SIG-M5 treated with dmso at 0.1 percent for 504 hours (cell line): ENCODE results near the gene CABCOCO1.

Experiments
- DNase-seq: peaks from one replicate; lab custom pipeline; 2025; ENCODE audit not compliant: unreplicated experiment; lab: John Stamatoyannopoulos, UW

Gene CABCOCO1

DNA sequence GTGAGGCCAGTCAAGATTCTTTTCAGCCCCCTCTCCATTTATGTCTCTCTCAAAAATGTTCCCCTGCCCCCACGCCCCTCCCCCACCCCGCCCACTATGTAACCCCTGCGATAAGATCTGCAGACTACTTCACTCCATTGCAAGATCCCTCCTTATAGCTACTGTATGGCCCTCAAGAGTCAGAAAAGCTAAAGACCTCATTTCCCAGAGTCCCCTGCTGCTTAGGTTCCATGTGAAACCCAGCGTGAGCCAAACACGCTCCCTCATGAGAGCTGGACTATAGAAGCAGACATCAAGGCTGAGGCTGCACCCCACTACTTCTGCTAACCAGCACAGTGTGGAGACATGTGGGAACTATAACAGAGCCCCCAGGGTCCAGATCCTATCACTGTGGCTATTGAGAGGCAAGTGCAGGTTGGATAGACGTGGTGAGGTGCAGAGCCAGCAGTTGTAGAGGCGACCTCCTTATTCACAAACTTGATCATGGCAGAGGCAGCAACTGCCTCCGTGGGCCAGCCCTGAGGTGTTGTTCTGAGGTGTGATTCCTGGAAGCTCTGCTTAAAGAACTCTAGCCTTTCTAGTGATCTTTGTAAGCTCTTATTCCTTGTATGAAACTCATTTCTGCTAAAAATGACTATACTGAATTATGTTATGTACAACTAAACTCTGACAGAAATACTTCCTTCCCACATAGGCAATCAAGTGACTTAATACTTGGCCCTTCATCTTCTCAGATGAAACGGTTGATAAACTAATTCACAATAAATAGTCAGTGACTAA lies 121.8 kb downstream of the CABCOCO1 start:
- no peak for DNase-seq

DNA sequence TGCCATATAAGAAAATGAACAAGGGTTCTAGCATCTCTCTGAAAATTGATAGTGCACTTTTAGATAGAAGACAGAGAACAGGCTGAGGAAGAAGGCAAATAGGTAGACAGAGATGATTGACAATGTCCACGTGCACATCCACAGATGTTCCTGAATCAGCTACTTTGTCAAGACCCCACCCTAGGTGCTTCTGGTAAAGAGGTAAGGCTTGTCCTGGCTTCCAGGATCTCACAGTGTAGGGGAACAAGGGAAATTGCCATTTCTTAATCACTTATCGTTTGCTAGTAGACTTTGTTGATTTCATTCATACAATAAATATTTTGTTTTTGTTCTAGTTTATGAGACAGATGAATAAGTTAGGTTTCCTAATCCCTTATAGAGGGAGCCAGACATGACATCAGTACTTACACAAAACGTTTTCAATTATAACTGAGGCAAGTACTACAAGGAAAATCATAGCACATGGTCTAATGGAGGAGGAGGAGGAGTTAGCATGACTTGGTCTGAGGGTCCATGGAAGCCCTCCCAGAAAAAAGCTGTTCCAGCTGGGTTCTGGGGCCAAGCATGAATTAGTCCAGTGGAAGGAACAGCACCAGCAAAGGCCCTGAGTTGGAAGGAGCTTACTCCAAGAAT lies 122.9 kb downstream of the CABCOCO1 start:
- no peak for DNase-seq

DNA sequence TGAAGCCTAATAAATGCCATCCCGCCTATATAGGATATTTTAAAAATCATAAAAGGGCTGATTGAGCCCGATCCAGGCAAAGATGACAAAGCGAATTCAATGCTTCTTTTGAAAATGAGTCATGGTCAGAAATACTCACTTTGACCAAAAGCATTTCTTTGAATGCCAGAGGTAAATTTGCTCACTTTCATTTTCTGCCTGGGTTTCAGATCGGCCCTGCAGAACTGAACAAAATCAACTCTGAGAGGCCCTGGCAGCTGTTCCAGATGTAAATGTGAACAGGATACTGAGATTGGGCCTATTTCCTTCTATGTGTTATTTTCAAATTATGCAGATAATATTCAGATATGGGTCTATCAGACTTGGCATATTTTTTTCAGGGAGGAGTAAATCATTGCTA lies 124.0 kb downstream of the CABCOCO1 start:
- DNase-seq: no peak

DNA sequence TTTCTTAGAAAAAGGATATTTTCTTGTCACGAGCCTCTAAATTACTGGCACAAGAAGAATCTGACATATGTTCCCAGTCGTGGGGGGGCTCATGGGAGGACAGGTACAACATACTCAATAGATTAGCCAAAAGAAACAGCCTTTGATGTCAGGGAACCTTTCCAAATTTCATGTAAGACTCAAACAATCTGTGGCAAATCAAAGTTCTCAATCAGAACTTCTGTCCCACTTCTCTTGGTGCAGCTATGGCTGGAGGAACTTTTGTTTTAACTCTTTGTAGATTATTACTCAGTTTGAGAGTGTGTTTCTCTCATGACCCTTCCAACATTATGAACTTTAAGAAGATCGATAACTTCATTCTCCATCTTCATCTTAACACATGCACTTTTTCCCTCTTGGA lies 124.4 kb downstream of the CABCOCO1 start:
- no peak for DNase-seq

DNA sequence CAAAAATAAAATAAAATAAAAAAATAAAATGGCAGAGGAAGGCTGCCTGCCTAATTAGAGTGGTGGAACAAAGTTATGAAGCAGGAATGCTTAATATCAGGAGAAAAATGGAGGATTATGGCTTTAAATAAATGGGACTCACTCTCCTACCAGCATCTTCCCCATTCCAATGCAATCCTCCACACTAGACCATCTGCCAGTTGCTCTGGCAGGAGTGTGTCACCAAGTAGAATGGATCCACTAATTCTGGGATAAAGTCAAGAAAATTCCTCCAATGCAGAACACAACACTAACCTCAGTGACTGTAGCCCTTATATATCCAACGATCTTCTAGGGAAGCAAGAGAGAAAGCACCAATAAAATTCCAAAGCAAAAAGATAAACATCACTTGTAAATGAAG lies 126.3 kb downstream of the CABCOCO1 start:
- DNase-seq: no peak

DNA sequence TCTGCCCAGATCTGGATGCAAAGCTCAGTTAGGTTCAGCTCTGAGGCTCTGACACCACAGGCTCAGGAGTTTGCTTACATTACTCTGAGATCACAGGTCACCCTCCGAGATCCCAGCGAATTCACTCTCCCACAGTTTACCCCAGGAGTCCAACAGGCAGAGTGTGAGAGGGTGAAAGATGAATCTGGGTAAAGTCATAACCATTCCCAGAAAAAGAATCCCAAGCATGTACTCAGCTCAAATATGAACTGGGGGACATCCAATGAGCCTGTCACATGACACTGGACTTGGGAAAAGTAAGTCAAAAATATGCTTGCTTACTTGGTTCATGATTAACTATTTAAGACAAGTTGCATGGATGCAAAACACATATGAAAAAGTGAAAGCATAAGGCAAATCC lies 128.5 kb downstream of the CABCOCO1 start:
- DNase-seq: no peak

DNA sequence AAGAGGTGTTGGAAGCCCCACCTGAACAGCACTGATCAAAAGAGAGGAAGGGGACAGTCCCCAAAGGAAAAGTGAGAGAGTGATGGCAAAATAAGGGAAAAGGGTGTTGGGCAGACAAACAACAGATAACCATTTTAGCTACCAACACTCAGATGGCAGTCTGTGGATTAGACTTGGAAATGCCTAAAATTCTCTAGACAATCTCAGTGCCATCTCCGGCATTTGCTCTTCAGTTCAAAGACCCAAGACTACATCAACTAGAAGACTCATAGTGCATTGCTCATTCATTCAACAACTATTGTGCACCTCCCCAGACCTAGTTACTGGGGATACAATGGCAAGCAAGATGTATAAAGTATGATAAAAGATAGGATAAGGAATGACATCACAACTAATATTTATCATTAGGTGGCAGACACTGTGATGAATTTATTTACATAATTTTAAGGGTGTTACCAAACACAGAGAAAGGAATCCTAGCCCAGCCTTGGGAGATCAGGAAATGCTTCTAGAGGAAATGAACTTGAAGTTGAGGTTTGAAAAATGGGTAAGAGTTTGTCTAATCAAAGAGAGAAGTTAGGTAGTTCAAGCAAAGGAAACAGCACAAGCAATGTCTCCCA lies 129.5 kb downstream of the CABCOCO1 start:
- DNase-seq: no peak

GRCh38 chr10:61792921-61793320 lies 130.2 kb downstream of the CABCOCO1 start:
- no peak for DNase-seq

DNA sequence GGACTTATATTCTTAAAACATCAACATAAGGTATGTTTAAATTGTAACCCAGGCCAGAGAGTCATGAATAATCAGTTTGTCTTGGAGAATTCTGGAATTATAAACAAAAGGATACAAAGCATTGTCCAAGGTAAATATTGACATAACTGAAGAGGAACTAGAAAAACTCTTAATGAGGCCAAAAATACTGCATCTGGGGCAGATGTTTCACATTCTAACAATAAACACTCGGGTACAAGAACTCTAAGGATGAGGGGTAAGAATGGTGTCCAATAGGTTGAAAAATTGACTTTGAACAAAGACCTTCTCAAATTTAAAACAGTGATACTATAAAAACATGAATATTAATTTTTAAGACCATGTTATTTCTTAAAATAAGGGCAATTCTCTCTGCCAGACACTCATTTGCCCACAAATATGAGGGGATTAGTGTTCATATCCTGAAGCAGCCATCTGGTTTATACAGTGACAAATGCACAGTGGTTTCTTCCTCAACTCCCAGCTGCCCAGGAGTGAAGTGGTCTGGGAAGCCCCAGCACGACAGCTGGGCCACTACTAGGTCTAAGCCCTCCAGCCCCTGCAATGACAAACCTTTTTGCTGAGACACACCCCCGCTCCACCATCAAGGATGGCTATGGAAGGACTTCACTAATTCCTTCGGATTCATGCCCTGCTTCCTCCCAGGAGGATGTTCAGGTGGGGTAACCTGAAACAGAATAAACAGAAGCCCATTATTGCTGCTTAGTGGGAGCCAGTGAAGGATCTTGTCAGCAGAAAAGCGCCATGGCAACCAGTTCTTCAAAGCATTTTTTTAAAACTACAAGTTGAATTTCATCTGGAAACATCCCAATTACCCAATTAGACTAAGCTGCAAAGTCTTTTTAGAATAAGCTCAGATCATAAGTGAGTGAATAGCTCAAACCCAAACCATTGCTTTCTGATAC lies 131.3 kb downstream of the CABCOCO1 start:
- no peak for DNase-seq

- no peak for DNase-seq
Observed at GRCh38 chr10:61795147-61795546, 132.4 kb downstream of the CABCOCO1 start.

DNA sequence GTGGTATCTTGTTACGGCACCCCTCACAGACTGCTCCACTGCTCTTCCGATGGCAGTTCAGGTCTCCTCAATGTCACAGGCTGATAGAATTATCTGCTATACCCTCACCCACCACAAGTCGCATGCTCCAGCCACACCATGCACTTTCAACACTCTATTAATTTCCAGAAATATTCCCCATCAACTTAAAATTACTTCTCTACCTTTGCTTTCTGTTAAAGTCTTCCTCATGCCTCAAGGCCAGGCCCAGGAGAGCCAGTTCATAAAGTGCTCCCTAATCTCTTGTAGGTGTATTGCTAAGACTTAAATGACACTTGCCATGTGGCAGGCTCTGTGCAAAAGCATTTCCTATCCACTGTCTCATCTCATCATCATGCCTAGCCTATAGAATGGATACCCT lies 132.8 kb downstream of the CABCOCO1 start:
- no peak for DNase-seq

GRCh38 chr10:61796785-61797184 lies 134.1 kb downstream of the CABCOCO1 start:
- DNase-seq: no peak

DNA sequence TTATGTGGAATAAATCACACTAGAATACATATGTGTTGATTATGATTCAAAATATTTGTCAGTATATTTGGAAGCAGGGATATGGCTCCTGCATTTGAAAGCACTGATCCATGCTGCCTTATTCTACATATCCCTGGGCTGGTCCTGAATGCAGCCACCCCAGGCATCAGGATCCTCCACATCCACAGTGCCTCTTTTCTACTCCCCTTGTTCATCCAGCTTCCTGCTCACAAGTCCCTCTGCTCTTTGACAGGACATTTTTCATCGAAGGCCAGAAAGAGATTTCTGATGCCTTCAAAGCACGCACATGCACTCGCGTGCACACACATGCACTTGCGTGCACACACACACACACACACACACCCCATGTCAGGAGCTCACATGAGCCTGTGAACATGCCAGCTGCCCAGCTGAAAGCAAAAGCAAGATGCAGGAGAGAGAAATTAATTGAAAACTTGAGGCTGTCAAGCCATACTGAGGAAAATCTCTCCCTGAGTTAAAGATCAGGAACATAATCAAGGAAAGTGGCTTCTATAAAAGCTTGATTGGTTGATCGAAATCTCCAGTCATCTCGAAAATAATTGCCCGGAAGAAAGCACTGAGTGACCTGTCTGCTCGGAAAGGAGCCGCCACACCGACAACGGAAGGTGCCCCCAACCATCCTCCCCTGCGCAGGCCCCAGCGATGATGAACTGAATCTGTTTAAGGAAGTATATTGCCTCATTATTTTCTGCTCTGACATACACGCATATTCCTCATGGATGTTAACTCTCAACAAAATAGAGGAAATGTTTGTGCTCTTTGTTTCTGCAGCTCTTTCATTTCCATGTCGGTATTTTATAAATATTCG lies 134.8 kb downstream of the CABCOCO1 start:
- DNase-seq: no peak

DNA sequence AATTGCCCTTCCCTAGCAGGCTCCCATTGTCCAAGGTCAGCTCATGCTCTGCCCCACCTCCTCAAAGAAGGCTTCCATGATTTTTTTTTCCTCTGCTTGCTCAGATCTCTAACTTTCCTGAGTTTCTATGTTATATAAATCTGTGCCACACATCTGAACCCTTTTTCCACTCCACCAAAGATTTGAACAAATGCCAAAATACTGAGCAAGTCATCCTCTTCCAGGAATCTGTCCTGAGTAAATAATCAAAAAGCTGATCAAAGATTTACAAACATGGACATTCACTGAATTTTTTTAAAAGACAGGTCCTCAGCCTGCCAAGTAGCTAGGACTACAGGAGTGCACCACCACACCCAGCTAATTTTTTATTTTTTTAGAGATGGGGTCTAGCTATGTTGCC lies 136.0 kb downstream of the CABCOCO1 start:
- no peak for DNase-seq

GRCh38 chr10:61801484-61801883 lies 138.8 kb downstream of the CABCOCO1 start:
- no peak for DNase-seq

DNA sequence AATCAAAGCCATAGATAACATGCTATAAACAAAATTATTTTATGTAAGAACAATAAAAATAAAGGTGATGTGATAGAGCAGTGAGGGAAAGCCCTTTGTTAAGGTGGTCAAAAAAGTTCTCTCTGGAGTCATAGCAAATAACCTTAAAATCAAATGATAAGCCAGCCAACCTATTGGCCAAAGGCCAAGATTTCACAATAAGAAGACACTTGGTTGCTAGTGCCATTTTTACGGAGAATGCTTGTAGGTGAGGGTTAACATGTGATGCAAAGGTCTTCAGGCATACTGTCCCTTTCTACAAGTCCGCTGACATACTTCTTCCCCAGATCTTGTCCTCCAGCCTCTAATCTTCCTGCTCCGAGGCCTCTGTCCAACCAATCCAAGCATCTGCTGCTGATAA lies 140.5 kb downstream of the CABCOCO1 start:
- DNase-seq: no peak

GRCh38 chr10:61804414-61804813 lies 141.7 kb downstream of the CABCOCO1 start:
- no peak for DNase-seq

DNA sequence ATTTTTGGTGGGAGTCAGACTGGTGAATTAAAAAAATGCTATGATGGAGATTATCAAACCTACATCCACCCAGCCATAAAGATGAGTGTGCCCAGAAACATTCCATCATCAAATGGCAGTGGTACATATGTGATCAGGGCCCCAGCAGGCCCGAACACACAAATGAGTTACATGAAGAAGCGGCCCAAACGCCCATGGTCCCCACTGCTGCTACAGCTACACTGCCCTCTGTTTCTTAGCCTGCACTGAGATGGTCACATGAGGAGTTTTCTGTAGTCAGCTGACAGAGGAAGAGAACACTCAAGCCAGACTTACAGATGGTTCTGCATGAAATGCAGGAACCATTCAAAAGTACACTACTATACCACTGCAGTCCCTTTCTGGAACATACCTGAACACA lies 142.4 kb downstream of the CABCOCO1 start:
- no peak for DNase-seq

- no peak for DNase-seq
Observed at GRCh38 chr10:61810263-61810662, 147.5 kb downstream of the CABCOCO1 start.

GRCh38 chr10:61812052-61812721 lies 149.5 kb downstream of the CABCOCO1 start:
- no peak for DNase-seq
